GM12872 (cell line): ENCODE data around the gene XAF1.

ENCODE experiments used
- CTCF ChIP-seq: IDR thresholded peaks from 3 replicates; pipeline ENCODE4 v1.5.1; 2011; ENCODE audit warnings: low read depth, mild to moderate bottlenecking, low read length, moderate library complexity; ENCODE audit not compliant: insufficient read depth

XAF1 gene

GRCh38 chr17:6724009-6724408, 31.8 kb upstream of the XAF1 start:
- no peak for TF ChIP-seq CTCF

GRCh38 chr17:6729531-6729930, 26.3 kb upstream of the XAF1 start:
- TF ChIP-seq CTCF, result no peak

GRCh38 chr17:6748617-6749016, 7.2 kb upstream of the XAF1 start:
- TF ChIP-seq CTCF, result no peak

GRCh38 chr17:6749519-6749918, 6.3 kb upstream of the XAF1 start:
- no peak for TF ChIP-seq CTCF

GRCh38 chr17:6752068-6752909, 3.6 kb upstream of the XAF1 start:
- TF ChIP-seq CTCF, result no peak

GRCh38 chr17:6753006-6753445, 2.8 kb upstream of the XAF1 start:
- TF ChIP-seq CTCF, result no peak

- no peak for TF ChIP-seq CTCF
Measured at GRCh38 chr17:6753546-6753945, 2.3 kb upstream of the XAF1 start.
